Nucleus accumbens (tissue), 56 donors: ENCODE results near the gene RIF1.

ENCODE experiments used
- DNase-seq, 56 donors: peaks; one replicate each; lab custom pipeline; 2025; lab: John Stamatoyannopoulos, UW

Gene RIF1

GRCh38 chr2:151409601-151410484 is at the start of gene RIF1:
TSS of gene RIF1 (plus strand) at chr2:151409902. CDS start at chr2:151410424, 522 bp downstream.
- peak in 55 of 56 donors; percentile 30 to 95 (median 81) for DNase-seq

GRCh38 chr2:151361674-151362370 is 47.9 kb upstream of the RIF1 start:
- DNase-seq = no peak

- DNase-seq = peak in 36 of 56 donors; percentile 3 to 63 (median 20)
Measured at GRCh38 chr2:151363709-151364108, 46.0 kb upstream of the RIF1 start.

- DNase-seq = no peak
Measured at GRCh38 chr2:151367571-151367970, 42.1 kb upstream of the RIF1 start.

GRCh38 chr2:151374436-151374835 is 35.3 kb upstream of the RIF1 start:
- no peak for DNase-seq

GRCh38 chr2:151379169-151379568 is 30.5 kb upstream of the RIF1 start:
- DNase-seq = no peak

- DNase-seq = no peak
Measured at GRCh38 chr2:151380580-151381235, 29.0 kb upstream of the RIF1 start.

- DNase-seq = no peak
Measured at GRCh38 chr2:151381266-151381665, 28.4 kb upstream of the RIF1 start.

- DNase-seq = no peak
Measured at GRCh38 chr2:151388011-151388410, 21.7 kb upstream of the RIF1 start.

- no peak for DNase-seq
Measured at GRCh38 chr2:151391436-151391835, 18.3 kb upstream of the RIF1 start.

GRCh38 chr2:151394509-151394908 is 15.2 kb upstream of the RIF1 start:
- DNase-seq = no peak

GRCh38 chr2:151395509-151396374 is 14.0 kb upstream of the RIF1 start:
- no peak for DNase-seq

GRCh38 chr2:151399981-151400380 is 9.7 kb upstream of the RIF1 start:
- DNase-seq = no peak

- no peak for DNase-seq
Measured at GRCh38 chr2:151401149-151401548, 8.6 kb upstream of the RIF1 start.

- no peak for DNase-seq
Measured at GRCh38 chr2:151403914-151404313, 5.8 kb upstream of the RIF1 start.

GRCh38 chr2:151405376-151405775 is 4.3 kb upstream of the RIF1 start:
- DNase-seq = no peak

- DNase-seq = no peak
Measured at GRCh38 chr2:151407281-151407680, 2.4 kb upstream of the RIF1 start.

- peak in 1 of 56 donors; percentile 21 for DNase-seq
Measured at GRCh38 chr2:151408788-151409600, 708 bp upstream of the RIF1 start.

- peak in 17 of 56 donors; percentile 6 to 50 (median 29) for DNase-seq
Measured at GRCh38 chr2:151410485-151410834, 758 bp downstream of the RIF1 start.
